ENCODE data around the gene KRTAP20-4.

Gene KRTAP20-4

GRCh38 chr21:30620522-30620921, at the start of gene KRTAP20-4:
TSS of gene KRTAP20-4 (plus strand) at chr21:30620627.
- DNase-seq, result no peak

GRCh38 chr21:30577766-30578165, 42.7 kb upstream of the KRTAP20-4 start:
- DNase-seq, result no peak

GRCh38 chr21:30579346-30579745, 41.1 kb upstream of the KRTAP20-4 start:
- DNase-seq, result no peak

GRCh38 chr21:30580132-30580531, 40.3 kb upstream of the KRTAP20-4 start:
- no peak for DNase-seq

GRCh38 chr21:30582870-30583269, 37.6 kb upstream of the KRTAP20-4 start:
- DNase-seq, result no peak

- DNase-seq, result no peak
These were observed 30.1 kb upstream of the KRTAP20-4 start, which contains the start of gene KRTAP22-2 for GRCh38 chr21:30590297-30590696. TSS of gene KRTAP22-2 (minus strand) at chr21:30590397.

GRCh38 chr21:30592140-30592539, 28.3 kb upstream of the KRTAP20-4 start, which contains the start of gene KRTAP6-3:
TSS of gene KRTAP6-3 (plus strand) at chr21:30592440. CDS start at chr21:30592446, 6 bp downstream.
- no peak for DNase-seq

GRCh38 chr21:30598802-30599201, 21.6 kb upstream of the KRTAP20-4 start, which contains the start of gene KRTAP6-2:
TSS of gene KRTAP6-2 (minus strand) at chr21:30598902. CDS start at chr21:30598874, 28 bp downstream.
- DNase-seq, result no peak

GRCh38 chr21:30600787-30601186, 19.6 kb upstream of the KRTAP20-4 start, which contains the start of gene KRTAP22-1:
TSS of gene KRTAP22-1 (plus strand) at chr21:30601087.
- DNase-seq, result no peak

- no peak for DNase-seq
These were observed 14.5 kb upstream of the KRTAP20-4 start for GRCh38 chr21:30605968-30606367.

GRCh38 chr21:30612132-30612531, 8.3 kb upstream of the KRTAP20-4 start:
- DNase-seq, result no peak

- no peak for DNase-seq
These were observed 6.6 kb upstream of the KRTAP20-4 start, which contains the start of gene KRTAP6-1 for GRCh38 chr21:30613836-30614235. TSS of gene KRTAP6-1 (minus strand) at chr21:30613930. CDS start at chr21:30613904, 26 bp downstream.

- no peak for DNase-seq
These were observed 5.2 kb upstream of the KRTAP20-4 start for GRCh38 chr21:30615199-30615598.

- no peak for DNase-seq
These were observed 4.3 kb upstream of the KRTAP20-4 start, which contains the start of gene KRTAP20-1 for GRCh38 chr21:30616125-30616524. TSS of gene KRTAP20-1 (plus strand) at chr21:30616425. CDS start at chr21:30616455, 30 bp downstream.

- no peak for DNase-seq
These were observed 347 bp upstream of the KRTAP20-4 start for GRCh38 chr21:30620080-30620479.

GRCh38 chr21:30623362-30623761, 2.9 kb downstream of the KRTAP20-4 start:
- DNase-seq, result no peak

GRCh38 chr21:30625449-30626165, 5.2 kb downstream of the KRTAP20-4 start:
- no peak for DNase-seq

GRCh38 chr21:30628109-30628508, 7.7 kb downstream of the KRTAP20-4 start:
- no peak for DNase-seq

- DNase-seq, result no peak
These were observed 8.8 kb downstream of the KRTAP20-4 start for GRCh38 chr21:30629200-30629599.

- no peak for DNase-seq
These were observed 14.5 kb downstream of the KRTAP20-4 start, which contains the start of gene KRTAP20-2 for GRCh38 chr21:30634906-30635305. TSS of gene KRTAP20-2 (plus strand) at chr21:30635206. CDS start at chr21:30635264, 58 bp downstream.

GRCh38 chr21:30638686-30639085, 18.3 kb downstream of the KRTAP20-4 start:
- DNase-seq, result no peak

- DNase-seq, result no peak
These were observed 22.1 kb downstream of the KRTAP20-4 start, which contains the start of gene KRTAP20-3 for GRCh38 chr21:30642564-30642963. TSS of gene KRTAP20-3 (plus strand) at chr21:30642864.

- DNase-seq, result no peak
These were observed 26.5 kb downstream of the KRTAP20-4 start for GRCh38 chr21:30646904-30647414.

- DNase-seq, result no peak
These were observed 32.5 kb downstream of the KRTAP20-4 start for GRCh38 chr21:30652891-30653290.

Data from activated CD4-positive, CD25-positive, alpha-beta regulatory T cell treated with anti-CD3 and anti-CD28 coated beads, Interleukin-2, amount 50 U/mL, for 72 hours (primary cell).